ENCODE measurements around the gene C20orf144.

The C20orf144 gene

GRCh38 chr20:33674294-33675135, 12.4 kb downstream of the C20orf144 start, which contains the start of gene NECAB3:
Gene NECAB3, minus strand, starts transcription at chr20:33674428. Its CDS starts 76 bp downstream, at chr20:33674352.
- in situ Hi-C loops (cut with MboI; ENCODE audit: low sequenced_read_pairs) = no loop called here

- in situ Hi-C loops (cut with MboI; ENCODE audit: low sequenced_read_pairs) = no loop called here
Measured at GRCh38 chr20:33675136-33675959, 13.2 kb downstream of the C20orf144 start.

- in situ Hi-C loops (cut with MboI; ENCODE audit: low sequenced_read_pairs) = no loop called here
Measured at GRCh38 chr20:33676121-33676520, 14.0 kb downstream of the C20orf144 start.

- in situ Hi-C loops (cut with MboI; ENCODE audit: low sequenced_read_pairs) = no loop called here
Measured at GRCh38 chr20:33676652-33677645, 14.8 kb downstream of the C20orf144 start.

- in situ Hi-C loops (cut with MboI; ENCODE audit: low sequenced_read_pairs) = no loop called here
Measured at GRCh38 chr20:33677991-33678702, 16.0 kb downstream of the C20orf144 start.

- in situ Hi-C loops (cut with MboI; ENCODE audit: low sequenced_read_pairs) = no loop called here
Measured at GRCh38 chr20:33679758-33680485, 17.8 kb downstream of the C20orf144 start.

GRCh38 chr20:33680686-33681085, 18.6 kb downstream of the C20orf144 start:
- in situ Hi-C loops (cut with MboI; ENCODE audit: low sequenced_read_pairs) = no loop called here

GRCh38 chr20:33681288-33681687, 19.2 kb downstream of the C20orf144 start:
- in situ Hi-C loops (cut with MboI; ENCODE audit: low sequenced_read_pairs) = no loop called here

GRCh38 chr20:33681728-33682353, 19.7 kb downstream of the C20orf144 start:
- in situ Hi-C loops (cut with MboI; ENCODE audit: low sequenced_read_pairs) = no loop called here

GRCh38 chr20:33684533-33685327, 22.6 kb downstream of the C20orf144 start:
- in situ Hi-C loops (cut with MboI; ENCODE audit: low sequenced_read_pairs) = no loop called here

GRCh38 chr20:33685328-33686099, 23.4 kb downstream of the C20orf144 start:
- in situ Hi-C loops (cut with MboI; ENCODE audit: low sequenced_read_pairs) = no loop called here

- in situ Hi-C loops (cut with MboI; ENCODE audit: low sequenced_read_pairs) = no loop called here
Measured at GRCh38 chr20:33686100-33686983, 24.2 kb downstream of the C20orf144 start, which contains the start of gene E2F1. Gene E2F1, minus strand, starts transcription at chr20:33686385. Its CDS starts 121 bp downstream, at chr20:33686264.

- in situ Hi-C loops (cut with MboI; ENCODE audit: low sequenced_read_pairs) = no loop called here
Measured at GRCh38 chr20:33686984-33687366, 24.8 kb downstream of the C20orf144 start.

GRCh38 chr20:33687370-33687915, 25.3 kb downstream of the C20orf144 start:
- in situ Hi-C loops (cut with MboI; ENCODE audit: low sequenced_read_pairs) = no loop called here

- in situ Hi-C loops (cut with MboI; ENCODE audit: low sequenced_read_pairs) = no loop called here
Measured at GRCh38 chr20:33687993-33688937, 26.1 kb downstream of the C20orf144 start.

Data from HL-60/S4 (cell line).